Skin epidermis (tissue), 12 donors: ENCODE data around the gene MYLK.
A peak's percentile ranks its signal among the peaks of the same experiment; 100 is the strongest.
"Not testable (repeated sequence)": the region's sequence is repeated elsewhere in the genome, so short reads cannot be mapped to it uniquely, and the experiment has no call there.

Source experiments
- H3K27ac ChIP-seq, 21 experiments: fragments of 200-600 bp; sonication (generic) in 11 of 21; one replicate each; pipeline ENCODE4 v1.5.0; 2020; ENCODE audit warnings: mild to moderate bottlenecking in 3 of 21, inconsistent platforms in 2 of 21, moderate library complexity in 2 of 21
- H3K4me3 ChIP-seq, 7 experiments: fragments of 200-600 bp; sonication (generic) in 2 of 7; one replicate each; pipeline ENCODE4 v1.5.0; 2020; ENCODE audit warnings: inconsistent platforms in 2 of 7, mild to moderate bottlenecking in 2 of 7, moderate library complexity in 1 of 7

Gene MYLK

GRCh38 chr3:123627673-123628670, 256.2 kb downstream of the MYLK start:
- Histone ChIP-seq H3K4me3 (no peak overlapping the region), H3K27ac (no peak overlapping the region)

- H3K4me3 ChIP-seq = no peak overlapping the region
- no peak overlapping the region for H3K27ac ChIP-seq
Observed at GRCh38 chr3:123626881-123627280, 257.3 kb downstream of the MYLK start.

- Histone ChIP-seq H3K4me3 (no peak overlapping the region), H3K27ac (no peak overlapping the region)
Observed at GRCh38 chr3:123624302-123624701, 259.8 kb downstream of the MYLK start.

GRCh38 chr3:123623346-123623880, 260.7 kb downstream of the MYLK start:
- Histone ChIP-seq H3K27ac (peak overlapping the region in 6 of 21 experiments; percentile 2 to 65 (median 26)), H3K4me3 (no peak overlapping the region)

- no peak overlapping the region for H3K4me3 ChIP-seq
- peak overlapping the region in 4 of 21 experiments; percentile 8 to 65 (median 32) for H3K27ac ChIP-seq
Observed at GRCh38 chr3:123622766-123623165, 261.4 kb downstream of the MYLK start.

GRCh38 chr3:123621850-123622189, 262.3 kb downstream of the MYLK start:
- H3K27ac ChIP-seq = peak overlapping the region in 16 of 21 experiments; percentile 4 to 71 (median 36)

GRCh38 chr3:123621186-123621849, 262.8 kb downstream of the MYLK start:
- H3K4me3 ChIP-seq = no peak overlapping the region
- peak overlapping the region in 2 of 21 experiments; percentile 37 to 46 for H3K27ac ChIP-seq

More at GRCh38 chr3:123621850-123622189, 262.3 kb downstream of the MYLK start:
- H3K4me3 ChIP-seq = no peak overlapping the region

- peak overlapping the region in 11 of 21 experiments; percentile 5 to 70 (median 25) for H3K27ac ChIP-seq
Observed at GRCh38 chr3:123620343-123620742, 263.8 kb downstream of the MYLK start.

GRCh38 chr3:123618768-123619484, 265.2 kb downstream of the MYLK start:
- Histone ChIP-seq H3K27ac (peak overlapping the region in 11 of 21 experiments; percentile 24 to 73 (median 44)), H3K4me3 (no peak overlapping the region)

More at GRCh38 chr3:123620343-123620742, 263.8 kb downstream of the MYLK start:
- H3K4me3 ChIP-seq = peak overlapping the region in 1 of 7 experiments; percentile 5

GRCh38 chr3:123618076-123618708, 265.9 kb downstream of the MYLK start:
- Histone ChIP-seq H3K4me3 (no peak overlapping the region), H3K27ac (peak overlapping the region in 11 of 21 experiments; percentile 15 to 73 (median 42))

- H3K27ac ChIP-seq = no peak overlapping the region
- no peak overlapping the region for H3K4me3 ChIP-seq
Observed at GRCh38 chr3:123616593-123616992, 267.5 kb downstream of the MYLK start.

- H3K27ac ChIP-seq = no peak overlapping the region
- no peak overlapping the region for H3K4me3 ChIP-seq
Observed at GRCh38 chr3:123613543-123613942, 270.6 kb downstream of the MYLK start.

- H3K27ac ChIP-seq, H3K4me3 ChIP-seq: not testable (repeated sequence)
Observed at GRCh38 chr3:123611674-123612073, 272.5 kb downstream of the MYLK start.

- Histone ChIP-seq H3K4me3 (no peak overlapping the region), H3K27ac (no peak overlapping the region)
Observed at GRCh38 chr3:123611082-123611481, 273.1 kb downstream of the MYLK start.

GRCh38 chr3:123610331-123610730, 273.8 kb downstream of the MYLK start:
- H3K27ac ChIP-seq = no peak overlapping the region
- H3K4me3 ChIP-seq = no peak overlapping the region

GRCh38 chr3:123609063-123609462, 275.1 kb downstream of the MYLK start:
- Histone ChIP-seq H3K4me3 (no peak overlapping the region), H3K27ac (no peak overlapping the region)

GRCh38 chr3:123608263-123608937, 275.7 kb downstream of the MYLK start:
- H3K27ac ChIP-seq = no peak overlapping the region

GRCh38 chr3:123606527-123606926, 277.6 kb downstream of the MYLK start:
- Histone ChIP-seq H3K27ac (peak overlapping the region in 1 of 21 experiments; percentile 19), H3K4me3 (no peak overlapping the region)

More at GRCh38 chr3:123608263-123608937, 275.7 kb downstream of the MYLK start:
- H3K4me3 ChIP-seq = no peak overlapping the region
